ENCODE results near the gene RASGRP1.

RASGRP1 gene

GRCh38 chr15:38610748-38611147 is 46.1 kb upstream of the RASGRP1 start:
- H3K36me3 ChIP-seq (ENCODE audit: control insufficient read depth in 1 of 2, insufficient read depth in 2 of 2, low read length in 2 of 2), result no peaks in the 10 kb centered on the region
- no peak overlapping the region for H2BK5ac ChIP-seq (ENCODE audit: low read depth, low read length, poor library complexity)
- no peaks in the 10 kb centered on the region for H3K79me2 ChIP-seq (ENCODE audit: control insufficient read depth, insufficient read depth, low read length, poor library complexity)
- H3K4ac ChIP-seq (ENCODE audit: low read depth, low read length), result no peak overlapping the region
- H3K4me1 ChIP-seq (ENCODE audit: control insufficient read depth in 1 of 2, insufficient read depth in 2 of 2, low read length in 2 of 2), result peaks cover 2 to 3% of the 10 kb centered on the region in 2 experiments
- no peak overlapping the region for H4K91ac ChIP-seq (ENCODE audit: low read depth, low read length)
- no peak overlapping the region for H3K9ac ChIP-seq (ENCODE audit: low read length)
- no peak overlapping the region for H2AK5ac ChIP-seq (ENCODE audit: low read length)
- no peak overlapping the region for H3K4me2 ChIP-seq (ENCODE audit: low read length)
- no peak overlapping the region for H3K4me3 ChIP-seq (ENCODE audit: low read depth, low read length)
- no CpG with 5 or more reads among the region's 7 CpGs for WGBS (ENCODE audit: extremely low coverage, insufficient coverage, insufficient read length)
- no peak overlapping the region for H3K23ac ChIP-seq (ENCODE audit: low read length)
- no peak overlapping the region for H3K14ac ChIP-seq (ENCODE audit: low read length)
- H2BK12ac ChIP-seq (ENCODE audit: low read length), result no peak overlapping the region
- no peaks in the 10 kb centered on the region for H3K27me3 ChIP-seq (ENCODE audit: insufficient read depth, low read length)
- no peak overlapping the region for H3K18ac ChIP-seq (ENCODE audit: low read length)
- H2BK120ac ChIP-seq (ENCODE audit: insufficient read depth, low read length, poor library complexity), result no peak overlapping the region
- no peaks in the 10 kb centered on the region for H3K9me3 ChIP-seq (ENCODE audit: insufficient read depth, low read depth, low read length)
- no peak overlapping the region for H4K12ac ChIP-seq (ENCODE audit: low read depth, low read length)
- no peak overlapping the region for H3K27ac ChIP-seq (ENCODE audit: low read depth, low read length)
- no peak for DNase-seq
- no peak overlapping the region for H4K8ac ChIP-seq (ENCODE audit: low read depth, low read length)
- no peak overlapping the region for H2AFZ ChIP-seq (ENCODE audit: insufficient read depth, low read length, poor library complexity)
- H3K79me1 ChIP-seq (ENCODE audit: low read length), result peaks cover 8% of the 10 kb centered on the region

DNA sequence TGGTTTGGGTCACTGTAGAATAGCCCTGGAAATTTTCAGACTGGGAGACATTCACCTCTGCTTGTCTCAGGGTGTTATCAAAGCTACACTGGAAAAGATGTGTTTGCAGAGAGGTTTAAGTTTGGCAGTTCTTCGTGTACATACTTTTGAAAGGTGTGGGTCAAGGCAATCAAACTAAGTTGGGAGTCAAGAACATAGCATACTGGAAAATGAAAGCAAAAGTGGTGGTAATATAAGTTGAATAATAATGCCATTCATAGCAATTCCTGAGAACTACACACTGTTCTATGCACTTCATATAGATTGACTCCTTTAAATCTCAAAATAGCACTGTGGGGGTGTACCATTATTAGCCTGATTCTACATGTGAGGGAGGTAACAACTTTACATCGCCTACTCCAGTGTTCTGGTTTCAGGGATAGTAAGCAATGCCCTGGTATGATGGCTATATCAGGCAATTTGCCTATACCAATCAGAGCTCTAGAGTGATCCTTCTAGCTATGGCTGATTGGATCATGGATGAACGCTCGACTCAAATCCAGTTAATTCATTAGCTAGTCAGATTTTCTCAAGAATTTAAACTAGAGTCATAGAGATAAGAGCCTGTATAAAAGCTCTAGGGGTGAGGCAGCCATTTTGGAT is 44.6 kb upstream of the RASGRP1 start:
- Histone ChIP-seq H3K27me3 (ENCODE audit: insufficient read depth, low read length) (no peaks in the 10 kb centered on the region), H3K4me2 (ENCODE audit: low read length) (no peak overlapping the region), H3K14ac (ENCODE audit: low read length) (no peak overlapping the region), H3K36me3 (ENCODE audit: control insufficient read depth in 1 of 2, insufficient read depth in 2 of 2, low read length in 2 of 2) (no peaks in the 10 kb centered on the region), H4K91ac (ENCODE audit: low read depth, low read length) (no peak overlapping the region), H3K18ac (ENCODE audit: low read length) (no peak overlapping the region), H2BK12ac (ENCODE audit: low read length) (no peak overlapping the region), H3K79me1 (ENCODE audit: low read length) (peaks cover 12% of the 10 kb centered on the region), H2BK120ac (ENCODE audit: insufficient read depth, low read length, poor library complexity) (no peak overlapping the region), H2BK5ac (ENCODE audit: low read depth, low read length, poor library complexity) (no peak overlapping the region), H4K12ac (ENCODE audit: low read depth, low read length) (no peak overlapping the region), H3K4me1 (ENCODE audit: control insufficient read depth in 1 of 2, insufficient read depth in 2 of 2, low read length in 2 of 2) (peaks cover 2 to 3% of the 10 kb centered on the region in 2 experiments), H4K8ac (ENCODE audit: low read depth, low read length) (no peak overlapping the region), H3K4ac (ENCODE audit: low read depth, low read length) (no peak overlapping the region), H3K9ac (ENCODE audit: low read length) (no peak overlapping the region), H3K9me3 (ENCODE audit: insufficient read depth, low read depth, low read length) (no peaks in the 10 kb centered on the region), H3K27ac (ENCODE audit: low read depth, low read length) (no peak overlapping the region), H2AK5ac (ENCODE audit: low read length) (no peak overlapping the region), H3K23ac (ENCODE audit: low read length) (peak overlapping the region; percentile 76), H3K4me3 (ENCODE audit: low read depth, low read length) (no peak overlapping the region), H3K79me2 (ENCODE audit: control insufficient read depth, insufficient read depth, low read length, poor library complexity) (no peaks in the 10 kb centered on the region), H2AFZ (ENCODE audit: insufficient read depth, low read length, poor library complexity) (no peak overlapping the region)
- DNase-seq, result no peak
- no CpG with 5 or more reads among the region's 4 CpGs for WGBS (ENCODE audit: extremely low coverage, insufficient coverage, insufficient read length)

DNA sequence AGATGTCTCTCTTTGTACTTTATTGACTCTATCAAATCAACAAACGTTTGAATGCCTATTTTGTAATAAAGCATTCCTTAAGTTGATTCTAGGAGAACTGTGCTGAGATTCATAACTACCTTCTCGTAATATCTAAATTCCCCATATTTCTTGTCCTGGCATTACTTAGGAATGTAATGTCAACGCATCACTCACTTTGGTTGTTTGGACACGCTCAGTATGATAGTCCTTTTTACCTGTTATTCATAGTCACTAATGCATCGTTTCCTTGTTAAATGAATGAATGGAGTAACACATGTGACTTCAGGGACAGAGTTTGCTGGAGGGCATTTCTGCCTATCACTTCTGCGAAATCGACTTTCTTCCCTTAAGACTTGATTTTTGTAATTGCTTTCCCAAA is 44.1 kb upstream of the RASGRP1 start:
- Histone ChIP-seq H4K12ac (ENCODE audit: low read depth, low read length) (no peak overlapping the region), H2BK120ac (ENCODE audit: insufficient read depth, low read length, poor library complexity) (no peak overlapping the region), H3K18ac (ENCODE audit: low read length) (no peak overlapping the region), H2AK5ac (ENCODE audit: low read length) (no peak overlapping the region), H3K14ac (ENCODE audit: low read length) (no peak overlapping the region), H3K79me2 (ENCODE audit: control insufficient read depth, insufficient read depth, low read length, poor library complexity) (no peaks in the 10 kb centered on the region), H4K91ac (ENCODE audit: low read depth, low read length) (no peak overlapping the region), H3K27me3 (ENCODE audit: insufficient read depth, low read length) (no peaks in the 10 kb centered on the region), H4K8ac (ENCODE audit: low read depth, low read length) (no peak overlapping the region), H3K4me1 (ENCODE audit: control insufficient read depth in 1 of 2, insufficient read depth in 2 of 2, low read length in 2 of 2) (peaks cover 3 to 5% of the 10 kb centered on the region in 2 experiments), H3K4me3 (ENCODE audit: low read depth, low read length) (no peak overlapping the region), H3K23ac (ENCODE audit: low read length) (no peak overlapping the region), H3K4ac (ENCODE audit: low read depth, low read length) (no peak overlapping the region), H2AFZ (ENCODE audit: insufficient read depth, low read length, poor library complexity) (no peak overlapping the region), H3K9me3 (ENCODE audit: insufficient read depth, low read depth, low read length) (no peaks in the 10 kb centered on the region), H3K79me1 (ENCODE audit: low read length) (peaks cover 14% of the 10 kb centered on the region), H3K4me2 (ENCODE audit: low read length) (no peak overlapping the region), H3K27ac (ENCODE audit: low read depth, low read length) (no peak overlapping the region), H3K36me3 (ENCODE audit: control insufficient read depth in 1 of 2, insufficient read depth in 2 of 2, low read length in 2 of 2) (no peaks in the 10 kb centered on the region), H2BK12ac (ENCODE audit: low read length) (no peak overlapping the region), H2BK5ac (ENCODE audit: low read depth, low read length, poor library complexity) (no peak overlapping the region), H3K9ac (ENCODE audit: low read length) (no peak overlapping the region)
- DNase-seq, result peak in 1 of 2 donors; percentile 61
- no CpG with 5 or more reads among the region's 7 CpGs for WGBS (ENCODE audit: extremely low coverage, insufficient coverage, insufficient read length)

DNA sequence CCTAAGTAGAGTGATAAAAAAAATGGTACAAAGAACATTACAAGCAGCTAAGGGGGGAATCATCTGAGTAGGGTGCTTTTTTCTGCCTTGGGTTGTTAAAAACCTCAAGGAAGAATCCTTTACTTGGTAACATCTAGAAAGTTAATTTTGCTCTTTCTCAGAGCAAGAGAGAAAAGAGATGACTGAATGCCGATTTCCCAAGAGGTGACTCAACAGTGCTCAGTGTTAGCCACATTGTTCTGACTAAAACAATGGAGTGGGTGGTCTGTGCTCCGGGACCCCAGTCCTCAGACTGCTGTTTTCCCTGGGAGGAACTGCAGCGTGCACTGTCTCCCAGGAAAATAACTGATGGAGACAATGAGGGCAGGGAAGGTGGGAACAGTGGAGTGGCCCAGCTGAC is 41.1 kb upstream of the RASGRP1 start:
- Histone ChIP-seq H2BK12ac (ENCODE audit: low read length) (peak overlapping the region; percentile 63), H3K36me3 (ENCODE audit: control insufficient read depth in 1 of 2, insufficient read depth in 2 of 2, low read length in 2 of 2) (no peaks in the 10 kb centered on the region), H3K4me2 (ENCODE audit: low read length) (no peak overlapping the region), H3K23ac (ENCODE audit: low read length) (no peak overlapping the region), H3K27ac (ENCODE audit: low read depth, low read length) (peak overlapping the region; percentile 12), H3K4me3 (ENCODE audit: low read depth, low read length) (no peak overlapping the region), H3K14ac (ENCODE audit: low read length) (no peak overlapping the region), H2BK5ac (ENCODE audit: low read depth, low read length, poor library complexity) (no peak overlapping the region), H2AFZ (ENCODE audit: insufficient read depth, low read length, poor library complexity) (no peak overlapping the region), H4K8ac (ENCODE audit: low read depth, low read length) (peak overlapping the region; percentile 17), H2BK120ac (ENCODE audit: insufficient read depth, low read length, poor library complexity) (peak overlapping the region; percentile 3), H3K9ac (ENCODE audit: low read length) (no peak overlapping the region), H3K27me3 (ENCODE audit: insufficient read depth, low read length) (no peaks in the 10 kb centered on the region), H3K4me1 (ENCODE audit: control insufficient read depth in 1 of 2, insufficient read depth in 2 of 2, low read length in 2 of 2) (peaks cover 8 to 13% of the 10 kb centered on the region in 2 experiments), H3K9me3 (ENCODE audit: insufficient read depth, low read depth, low read length) (no peaks in the 10 kb centered on the region), H3K4ac (ENCODE audit: low read depth, low read length) (no peak overlapping the region), H3K79me2 (ENCODE audit: control insufficient read depth, insufficient read depth, low read length, poor library complexity) (no peaks in the 10 kb centered on the region), H4K12ac (ENCODE audit: low read depth, low read length) (no peak overlapping the region), H3K79me1 (ENCODE audit: low read length) (peaks cover 25% of the 10 kb centered on the region), H4K91ac (ENCODE audit: low read depth, low read length) (peak overlapping the region; percentile 53), H3K18ac (ENCODE audit: low read length) (no peak overlapping the region), H2AK5ac (ENCODE audit: low read length) (no peak overlapping the region)
- no CpG with 5 or more reads among the region's 3 CpGs for WGBS (ENCODE audit: extremely low coverage, insufficient coverage, insufficient read length)
- peak in 1 of 2 donors; percentile 29 for DNase-seq
